DMS53 treated with DMSO at 0.1 percent for 48 hours (cell line): ENCODE results near the gene SMIM3.
"Not testable (repeated sequence)": the region's sequence is repeated elsewhere in the genome, so short reads cannot be mapped to it uniquely, and the experiment has no call there.

Experiments used
- DNase-seq: peaks from one replicate; lab custom pipeline; 2025; ENCODE audit not compliant: unreplicated experiment; lab: John Stamatoyannopoulos, UW

The SMIM3 gene, protein sequence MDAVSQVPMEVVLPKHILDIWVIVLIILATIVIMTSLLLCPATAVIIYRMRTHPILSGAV

DNA sequence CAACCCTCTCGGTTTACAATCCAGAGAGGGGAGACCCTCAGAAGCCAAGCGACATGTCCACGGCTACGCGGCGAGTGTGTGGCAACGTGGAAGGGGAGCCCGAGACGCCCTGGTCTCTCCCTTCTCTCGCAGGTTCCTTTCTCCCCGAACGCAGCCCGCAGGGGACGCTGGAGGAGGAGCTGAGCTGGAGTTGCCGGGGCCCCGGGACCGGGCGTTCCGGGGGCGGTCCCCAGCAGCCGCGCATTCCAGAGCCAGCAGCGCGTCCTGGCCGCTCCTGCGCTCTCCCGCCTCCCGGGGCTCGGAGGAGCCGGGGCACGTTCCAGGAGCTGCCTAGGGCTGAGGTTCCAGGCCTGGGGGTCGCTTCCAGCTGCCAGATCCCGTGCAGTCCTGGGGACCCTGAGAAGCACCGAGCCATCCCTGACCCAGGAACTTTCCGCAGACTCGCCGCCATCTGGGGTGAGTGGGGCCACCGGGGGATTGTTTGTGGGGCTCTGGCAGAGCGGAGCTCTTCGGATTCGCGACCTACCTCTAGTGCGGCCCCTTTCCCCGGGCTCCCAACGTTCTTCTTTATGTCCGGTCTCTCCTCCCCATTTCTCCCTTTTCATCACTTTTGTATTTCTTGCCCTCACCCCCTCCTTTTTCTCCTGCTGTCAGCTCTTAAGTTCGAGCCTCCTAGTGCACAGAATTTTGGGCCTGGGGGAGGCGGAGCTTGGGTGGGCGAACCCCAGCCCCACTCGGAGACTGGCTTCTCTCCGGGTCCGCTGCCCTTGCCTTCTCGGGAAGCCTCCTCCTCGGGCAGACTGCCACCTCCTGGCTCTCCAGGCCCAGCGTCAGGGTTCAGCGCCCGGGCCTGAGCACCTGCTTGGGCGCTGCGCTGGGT is at the start of gene SMIM3:
SMIM3 (plus strand) TSS at position 241 of the 880 bp plus-strand sequence. CDS start 16,684 bp downstream, outside the sequence.
- DNase-seq: peak; percentile 67

DNA sequence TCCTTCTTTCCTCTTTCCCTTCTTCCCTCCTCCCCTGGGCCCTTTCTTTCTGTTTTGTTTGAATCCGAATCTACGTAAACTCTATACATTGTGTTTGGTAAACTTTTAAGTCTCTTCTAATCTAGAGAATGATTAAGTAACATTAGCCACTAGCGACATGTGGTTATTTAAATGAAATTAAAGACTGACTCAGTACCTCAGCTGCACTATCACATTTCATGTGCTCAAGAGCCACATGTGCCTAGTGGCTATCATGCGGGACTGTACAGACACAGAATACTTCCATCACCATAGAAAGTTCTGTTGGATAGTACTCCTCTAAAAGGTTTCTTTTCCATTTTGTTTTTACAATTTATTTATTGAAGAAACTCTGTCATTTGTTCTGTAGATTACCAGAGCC is 48.7 kb upstream of the SMIM3 start:
- no peak for DNase-seq

DNA sequence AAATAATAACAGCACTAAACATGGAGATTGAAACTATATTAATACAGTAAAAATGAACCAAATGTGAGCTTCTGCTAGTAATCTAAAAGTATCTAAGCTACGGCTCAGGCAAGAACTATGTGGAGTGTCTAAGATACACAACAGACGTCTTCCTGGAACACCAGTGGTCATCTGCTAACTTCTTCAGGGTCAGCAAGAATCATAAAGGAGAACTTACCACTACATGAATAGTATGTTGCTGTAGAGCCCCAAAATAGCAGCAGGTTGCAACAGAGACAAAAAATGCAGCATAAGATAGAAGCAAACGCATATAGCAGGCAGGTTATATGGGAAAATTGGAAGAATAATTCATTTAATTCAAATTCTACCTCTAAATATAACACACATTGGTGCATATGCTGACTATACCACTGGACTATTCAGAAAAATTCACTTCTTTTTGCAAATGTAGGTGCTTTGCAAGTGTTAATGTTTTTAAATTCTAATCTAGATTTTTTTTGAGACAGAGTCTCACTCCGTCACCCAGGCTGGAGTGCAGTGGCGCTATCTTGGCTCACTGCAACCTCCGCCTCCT is 46.8 kb upstream of the SMIM3 start:
- no peak for DNase-seq

DNA sequence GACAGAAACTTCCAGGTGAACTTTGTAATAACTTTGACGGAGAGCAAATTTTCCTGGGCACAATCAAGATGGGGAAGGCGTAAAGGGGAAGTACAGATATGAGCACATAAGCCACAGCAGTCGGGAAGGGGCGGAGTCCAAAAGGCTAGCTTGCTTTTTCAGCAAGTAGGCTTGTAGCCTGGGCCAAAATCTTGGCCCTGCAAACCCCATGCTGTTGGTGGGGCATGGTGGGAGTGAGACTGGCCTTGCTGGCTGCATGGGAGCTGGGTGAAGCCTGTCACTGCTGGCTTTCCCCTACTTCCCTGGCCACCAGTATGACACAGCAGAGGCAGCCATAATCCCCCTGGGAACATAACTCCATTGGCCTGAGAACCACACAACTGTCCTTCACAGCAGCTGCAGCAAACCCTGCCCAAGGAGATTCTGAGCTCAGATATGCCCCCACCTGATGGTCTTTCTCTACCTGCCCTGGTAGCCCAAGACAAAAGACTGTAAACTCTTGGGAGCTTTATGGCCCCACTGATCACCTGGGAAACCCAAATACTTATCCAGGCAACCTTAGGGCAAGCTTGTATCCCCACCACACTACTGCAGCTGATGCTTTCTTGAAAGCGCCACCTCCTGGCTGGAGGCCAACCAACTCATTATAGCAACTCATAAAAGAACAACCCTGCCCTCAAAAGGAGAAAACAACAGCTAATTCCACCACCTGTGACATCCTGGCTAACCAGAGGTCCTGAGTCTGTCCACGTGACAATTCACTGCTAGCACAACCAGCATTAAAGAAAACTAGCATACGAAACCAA is 43.8 kb upstream of the SMIM3 start:
- DNase-seq: no peak

DNA sequence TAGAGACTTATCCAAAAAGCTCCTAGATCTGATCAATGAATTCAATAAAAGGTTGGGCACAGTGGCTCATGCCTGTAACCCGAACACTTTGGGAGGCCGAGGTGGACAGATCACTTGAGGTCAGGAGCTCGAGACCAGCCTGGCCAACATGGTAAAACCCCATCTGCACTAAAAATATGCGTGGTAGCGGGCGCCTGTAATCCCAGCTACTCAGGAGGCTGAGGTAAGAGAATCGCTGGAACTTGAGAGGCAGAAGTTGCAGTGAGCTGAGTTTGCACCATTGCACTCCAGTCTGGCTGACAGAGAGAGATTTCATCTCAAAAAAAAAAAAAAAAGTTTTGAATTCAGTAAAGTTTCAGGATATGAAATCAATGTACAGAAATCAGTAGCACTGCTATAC is 39.7 kb upstream of the SMIM3 start:
- DNase-seq: no peak

DNA sequence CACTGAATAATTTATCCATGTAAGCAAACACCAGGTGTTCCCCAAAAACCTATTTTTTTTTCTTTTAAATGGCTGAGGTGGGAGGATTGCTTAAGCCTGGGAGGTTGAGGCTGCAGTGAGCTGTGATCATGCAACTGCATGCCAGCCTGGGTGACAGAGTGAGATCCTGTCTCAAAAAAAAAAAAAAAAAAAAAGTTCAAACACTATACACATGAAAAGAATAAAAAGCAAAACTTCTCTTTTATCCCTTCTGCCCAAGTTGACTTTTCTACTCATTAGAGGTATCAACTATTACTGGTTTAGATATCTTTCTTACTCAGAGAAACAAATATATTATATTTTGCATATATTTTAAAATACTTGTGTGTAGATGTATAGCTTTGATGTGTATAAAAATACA is 37.6 kb upstream of the SMIM3 start:
- DNase-seq: no peak

DNA sequence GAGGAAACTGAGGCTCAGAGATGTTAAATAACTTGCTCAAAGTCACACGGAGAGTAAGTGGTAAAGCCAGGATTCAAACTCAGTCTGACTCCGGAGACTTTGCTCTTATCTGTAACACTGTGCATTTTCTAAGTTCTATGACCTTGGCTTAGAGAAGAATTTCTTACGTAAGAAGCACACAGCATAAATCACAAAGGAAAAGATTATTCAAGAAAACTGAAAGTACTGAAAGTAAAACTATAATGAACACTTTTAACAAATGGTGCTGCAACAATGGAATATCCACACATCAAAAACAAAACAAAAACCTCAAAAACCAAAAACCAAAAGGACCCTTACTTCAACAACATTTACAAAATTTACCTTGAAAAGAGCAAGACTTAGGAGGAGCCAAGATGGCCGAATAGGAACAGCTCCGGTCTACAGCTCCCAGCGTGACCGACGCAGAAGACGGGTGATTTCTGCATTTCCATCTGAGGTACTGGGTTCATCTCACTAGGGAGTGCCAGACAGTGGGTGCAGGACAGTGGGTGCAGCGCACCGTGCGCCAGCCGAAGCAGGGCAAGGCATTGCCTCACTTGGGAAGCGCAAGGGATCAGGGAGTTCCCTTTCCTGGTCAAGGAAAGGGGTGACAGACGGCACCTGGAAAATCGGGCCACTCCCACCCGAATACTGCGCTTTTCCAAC is 36.0 kb upstream of the SMIM3 start:
- not testable (repeated sequence) for DNase-seq

DNA sequence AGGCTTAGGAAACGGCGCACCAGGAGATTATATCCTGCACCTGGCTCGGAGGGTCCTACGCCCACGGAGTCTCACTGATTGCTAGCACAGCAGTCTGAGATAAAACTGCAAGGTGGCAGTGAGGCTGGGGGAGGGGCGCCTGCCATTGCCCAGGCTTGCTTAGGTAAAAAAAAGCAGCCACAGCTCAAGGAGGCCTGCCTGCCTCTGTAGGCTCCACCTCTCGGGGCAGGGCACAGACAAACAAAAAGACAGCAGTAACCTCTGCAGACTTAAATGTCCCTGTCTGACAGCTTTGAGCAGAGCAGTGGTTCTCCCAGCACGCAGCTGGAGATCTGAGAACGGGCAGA is 35.4 kb upstream of the SMIM3 start:
- DNase-seq: not testable (repeated sequence)

DNA sequence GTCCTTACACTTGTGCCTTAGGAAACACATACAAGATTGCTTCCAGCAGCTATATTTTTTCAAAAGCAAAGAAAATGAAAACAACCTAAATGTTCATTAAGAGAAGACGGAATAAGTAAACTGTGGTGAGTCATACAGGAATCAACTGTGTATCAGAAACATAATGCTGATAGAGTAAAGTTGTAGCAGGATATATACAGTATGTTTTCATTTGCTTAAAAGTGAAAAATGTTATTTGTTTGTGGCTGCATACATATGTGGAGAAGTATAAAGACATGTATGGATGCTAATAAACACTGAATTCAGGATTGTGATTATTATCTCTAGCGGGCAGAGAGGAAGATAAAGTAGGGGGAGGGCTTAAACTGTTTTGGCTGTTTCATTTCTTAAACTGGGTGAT is 28.1 kb upstream of the SMIM3 start:
- DNase-seq: no peak

DNA sequence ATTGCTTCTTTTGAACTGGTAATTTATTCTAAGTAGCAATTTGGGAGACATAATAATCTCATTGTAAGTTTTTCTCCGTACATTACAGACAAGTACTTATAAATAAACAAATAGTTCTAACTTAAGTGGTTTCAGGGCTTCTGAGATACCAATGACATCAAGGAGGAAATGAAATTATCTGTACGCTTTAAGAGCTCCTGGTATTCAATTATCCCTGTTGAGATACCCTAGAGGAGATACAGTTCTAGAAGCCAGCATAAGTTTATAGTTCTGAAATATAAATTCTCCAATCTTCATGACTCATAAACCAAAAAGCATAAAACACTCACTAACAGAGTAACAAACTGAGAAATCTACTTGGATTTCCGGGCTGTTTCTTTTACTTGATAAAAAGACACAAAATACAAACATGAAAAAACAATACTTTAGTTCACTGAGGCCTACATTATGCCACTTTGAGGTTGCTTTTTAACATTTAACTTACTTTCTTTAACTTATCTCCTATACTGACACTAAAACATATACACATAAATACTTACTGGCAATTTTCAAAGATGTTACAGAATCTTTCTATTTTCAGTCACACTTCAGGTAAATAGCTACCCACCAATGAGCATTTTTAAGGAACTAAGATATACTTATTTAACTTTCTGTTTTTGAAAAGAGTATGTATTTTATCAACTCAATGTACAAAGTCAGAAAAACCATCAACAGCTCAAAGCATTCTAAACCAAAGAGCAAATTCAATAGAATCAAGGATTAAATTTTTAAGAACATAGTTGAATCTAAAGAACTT is 27.3 kb upstream of the SMIM3 start:
- no peak for DNase-seq

DNA sequence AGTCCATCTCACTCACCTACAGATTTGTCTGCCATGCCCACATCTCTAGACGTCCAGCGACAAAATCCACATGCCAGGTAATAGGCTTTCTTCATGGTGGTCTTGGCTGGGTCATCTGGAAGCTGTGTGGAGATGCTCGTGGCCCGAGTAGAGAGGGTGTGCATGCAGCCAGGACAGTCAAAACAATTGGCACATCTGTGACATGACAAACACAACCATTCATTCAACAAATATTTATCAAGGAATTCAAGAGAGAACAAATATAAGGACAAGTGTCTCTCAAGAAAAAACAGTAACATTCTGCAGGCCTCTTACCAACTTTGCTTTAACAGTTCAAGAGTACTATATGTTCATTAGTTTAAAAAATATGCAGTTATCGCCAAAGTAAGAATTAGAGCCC is 25.1 kb upstream of the SMIM3 start:
- no peak for DNase-seq

DNA sequence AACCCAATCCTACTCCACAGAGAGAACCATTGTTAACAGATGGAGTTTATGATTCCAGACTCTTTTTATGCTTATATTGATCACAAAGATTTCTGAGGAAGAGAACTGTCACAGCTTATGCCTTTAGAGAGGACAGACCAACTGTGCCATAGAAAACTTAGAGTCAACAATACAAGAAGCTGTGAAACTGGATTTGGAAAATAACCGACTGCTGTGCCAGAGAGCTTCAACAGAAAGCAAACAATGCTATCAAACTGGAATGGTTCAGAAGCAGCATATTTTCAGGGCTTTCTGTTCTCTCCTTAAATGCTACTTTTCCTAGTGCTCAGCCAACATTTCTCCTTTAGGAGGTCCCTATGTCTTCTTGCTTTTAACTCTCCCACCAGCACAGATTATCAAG is 24.7 kb upstream of the SMIM3 start:
- DNase-seq: no peak

DNA sequence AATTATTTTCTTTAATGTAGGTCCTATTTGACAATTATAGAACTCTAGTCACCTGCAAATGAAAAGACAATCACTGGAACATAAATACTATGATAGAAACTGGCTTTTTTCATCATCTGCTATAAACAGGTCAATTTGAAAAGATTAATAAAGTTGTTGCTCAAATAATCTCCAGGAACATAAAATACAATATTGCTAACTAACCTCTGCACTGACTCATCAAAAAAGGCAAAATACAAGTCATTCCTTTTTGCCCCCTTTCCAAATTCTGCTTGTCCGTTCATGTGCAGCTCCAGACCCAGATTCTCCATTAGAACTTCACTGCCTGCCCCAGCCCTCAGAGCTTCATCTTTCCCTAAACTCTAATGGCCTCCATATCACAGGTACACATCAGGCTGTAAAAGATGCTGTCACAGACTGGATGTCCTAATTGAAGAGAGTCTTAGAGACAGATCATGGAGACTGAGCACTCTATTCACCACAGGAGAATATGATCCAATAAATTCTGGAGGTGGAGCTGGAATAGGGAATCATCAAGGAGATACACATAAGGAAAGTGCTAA is 21.4 kb upstream of the SMIM3 start:
- no peak for DNase-seq

DNA sequence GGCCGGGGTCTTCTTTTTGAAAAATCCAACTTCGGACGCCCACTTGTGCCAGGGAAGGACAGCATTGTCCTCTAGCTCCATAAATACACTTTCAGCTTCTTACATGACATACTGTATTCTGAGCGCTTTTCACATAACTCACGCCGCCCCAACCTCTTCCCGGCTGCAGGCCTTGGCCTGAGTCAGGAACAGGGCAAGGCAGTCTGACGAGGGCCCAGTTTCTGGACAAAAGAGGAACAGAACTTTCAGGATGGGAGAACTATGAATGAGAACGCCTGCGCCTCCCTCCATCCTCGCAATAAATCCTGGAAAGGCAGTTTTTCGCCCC is 20.4 kb upstream of the SMIM3 start:
- DNase-seq: no peak

DNA sequence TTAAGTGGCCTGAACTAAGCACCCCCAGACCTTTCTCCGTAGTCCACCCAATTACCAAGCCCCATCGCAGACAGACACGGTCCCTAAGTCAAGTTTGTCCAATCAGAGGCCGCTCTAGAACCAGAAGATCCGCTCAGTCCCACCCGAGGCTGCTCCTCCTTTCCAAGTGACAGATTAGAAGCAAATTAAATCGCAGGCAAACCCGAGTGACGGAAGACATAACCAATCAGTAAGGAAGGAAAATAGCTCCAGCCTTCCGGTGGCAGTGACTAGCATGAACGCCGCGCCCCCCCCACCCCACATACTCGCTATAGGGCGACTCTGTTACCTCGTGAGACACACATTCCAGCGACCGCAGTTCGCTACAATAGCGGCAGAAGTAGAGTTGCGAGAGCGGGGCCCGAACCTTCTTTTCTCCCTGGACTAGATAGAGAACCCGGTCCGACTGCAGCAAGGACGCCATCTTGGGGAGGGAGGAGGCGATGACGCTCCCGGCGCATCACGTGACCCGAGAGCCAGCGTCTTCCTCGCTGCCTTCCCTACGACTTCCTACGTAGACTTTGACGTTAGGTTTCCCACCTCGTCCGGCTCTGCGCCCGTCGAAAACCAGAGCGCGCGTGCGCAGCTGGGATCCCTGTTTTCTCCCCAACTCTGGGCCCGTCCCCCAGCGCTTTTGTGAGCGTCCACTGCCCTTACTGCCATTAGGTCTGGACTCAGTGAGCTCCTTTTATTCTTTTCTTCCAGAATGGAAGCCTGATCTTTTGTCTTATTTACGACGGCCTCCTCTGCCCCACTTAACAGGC is 19.8 kb upstream of the SMIM3 start, which contains the start of gene DCTN4:
DCTN4 (minus strand) TSS at position 487 of the 803 bp plus-strand sequence; CDS start at position 463, 24 bp downstream.
- peak; percentile 97 for DNase-seq

DNA sequence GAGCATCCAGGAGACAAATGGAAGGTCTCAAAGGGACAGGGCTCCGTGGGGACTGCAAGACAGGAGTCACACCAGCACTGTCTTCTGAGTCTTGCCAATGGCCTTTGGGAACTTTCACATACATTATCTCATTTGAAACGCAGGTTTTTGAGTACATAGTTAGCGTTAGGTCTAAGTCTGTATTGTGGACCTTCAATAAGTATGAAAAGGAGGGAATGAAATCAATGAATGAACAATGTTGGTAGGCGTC is 19.3 kb upstream of the SMIM3 start:
- DNase-seq: no peak

DNA sequence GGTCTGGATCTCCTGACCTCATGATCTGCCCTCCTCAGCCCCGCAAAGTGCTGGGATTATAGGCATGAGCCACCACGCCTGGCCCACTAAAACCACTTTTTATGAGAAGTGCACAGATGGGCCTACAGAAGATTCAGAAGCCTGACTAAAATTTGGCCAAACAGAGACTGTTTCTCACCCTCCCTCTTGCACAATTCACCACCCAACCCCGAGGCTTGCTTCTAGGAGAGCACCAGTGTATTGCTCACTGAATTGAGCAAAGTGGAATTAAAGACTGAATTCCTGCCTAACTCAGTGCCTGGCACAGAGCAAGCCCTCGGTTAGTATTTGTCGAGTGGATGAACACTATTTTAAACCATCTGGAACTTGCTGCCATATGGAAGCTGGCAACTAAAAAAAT is 16.3 kb upstream of the SMIM3 start:
- DNase-seq: no peak

DNA sequence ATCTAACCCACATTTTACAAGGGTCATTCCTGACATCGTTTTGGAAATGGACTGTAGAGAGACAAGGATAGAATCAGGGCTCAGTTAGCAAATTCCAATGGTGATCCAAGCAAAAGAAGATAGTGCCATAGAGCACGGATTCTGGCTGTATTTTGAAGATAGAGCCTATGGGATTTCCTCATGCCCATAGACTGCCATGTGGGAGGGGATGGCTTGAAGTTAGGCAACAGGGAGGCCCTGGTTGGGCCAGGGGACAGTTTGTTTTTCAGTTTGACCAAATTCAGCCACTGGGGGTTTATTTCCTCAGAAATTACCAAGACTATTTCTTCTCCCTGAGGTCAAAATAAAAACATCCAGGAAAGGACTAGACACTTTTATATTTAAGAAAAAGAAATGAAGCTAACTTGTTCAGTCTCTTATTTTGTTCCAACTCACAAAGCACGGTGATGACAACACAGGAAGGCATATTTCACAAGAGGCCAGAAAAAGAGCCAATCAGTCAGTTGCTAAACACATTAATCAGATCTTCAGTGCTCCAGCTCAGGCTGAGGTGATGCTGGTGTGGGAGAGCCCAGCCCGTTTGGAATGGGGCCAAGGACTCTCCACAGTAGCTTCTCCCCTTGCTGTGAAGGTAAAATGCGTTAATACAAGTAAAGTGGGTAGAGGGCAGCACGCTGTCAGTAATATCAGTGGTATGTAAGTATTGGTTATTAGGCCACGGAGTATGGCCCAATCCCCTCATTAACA is 15.4 kb upstream of the SMIM3 start:
- DNase-seq: no peak

DNA sequence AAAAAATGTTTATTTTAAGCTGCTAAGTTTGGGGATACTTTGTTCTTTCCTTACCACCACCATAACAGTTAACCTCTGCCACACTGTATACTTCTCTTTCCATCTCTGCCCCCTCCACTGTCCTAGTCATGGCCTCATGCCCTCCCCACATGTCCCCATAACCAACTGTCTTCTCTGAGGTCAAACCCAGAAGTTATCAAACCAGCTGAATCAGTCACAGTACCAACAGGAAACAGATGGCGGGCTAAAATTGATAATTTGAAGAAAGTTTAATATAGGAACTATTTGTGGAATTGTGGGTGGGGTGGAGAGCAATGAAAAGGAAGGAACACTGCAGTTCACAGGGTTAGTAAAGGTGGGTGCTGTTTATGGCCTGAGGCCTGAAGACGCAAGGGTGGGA is 14.0 kb upstream of the SMIM3 start:
- no peak for DNase-seq
